SK-N-SH treated with all-trans-retinoic acid at 6 μM for 48 hours (cell line): ENCODE measurements around the gene GON4L.

Experiments
- CREB5 ChIP-seq: fragments of 250-450 bp; sonication (Bioruptor Pico); IDR thresholded peaks from 2 replicates; pipeline ENCODE4 v1.5.1; 2020; ENCODE audit warnings: low read depth, mild to moderate bottlenecking, moderate library complexity
- ZFP3 ChIP-seq: fragments of 250-450 bp; sonication (Bioruptor Pico); IDR thresholded peaks from 2 replicates; pipeline ENCODE4 v1.5.0; 2020; ENCODE audit warnings: mild to moderate bottlenecking, moderate library complexity
- ZFP30 ChIP-seq: fragments of 450-650 bp; formaldehyde crosslinking; IDR thresholded peaks from 2 replicates; pipeline ENCODE4 v1.5.0; 2022; ENCODE audit warnings: mild to moderate bottlenecking, moderate library complexity

- TF ChIP-seq CREB5 = no peak
- no peak for TF ChIP-seq ZFP3 (CRISPR knock-in tag)
- no peak for TF ChIP-seq ZFP30 (CRISPR knock-in tag)
These were observed 47.9 kb downstream of the GON4L start for GRCh38 chr1:155809088-155809487.
